GM12865 (cell line): ENCODE results near the gene AKAP3.

Experiments
- DNase-seq: peaks from one replicate; pipeline ENCODE4 v3.0.0; 2010; ENCODE audit warnings: low read depth
- H3K4me3 ChIP-seq: 2 replicates; pipeline ENCODE4 v1.5.1; 2011; ENCODE audit warnings: mild to moderate bottlenecking, low read depth, low read length, control low read depth
- CTCF ChIP-seq: IDR thresholded peaks from 2 replicates; pipeline ENCODE4 v1.5.1; 2011; ENCODE audit warnings: low read length, control low read depth, low read depth, inconsistent platforms; ENCODE audit not compliant: insufficient read depth; ENCODE audit errors: missing control alignments

The AKAP3 gene

DNA sequence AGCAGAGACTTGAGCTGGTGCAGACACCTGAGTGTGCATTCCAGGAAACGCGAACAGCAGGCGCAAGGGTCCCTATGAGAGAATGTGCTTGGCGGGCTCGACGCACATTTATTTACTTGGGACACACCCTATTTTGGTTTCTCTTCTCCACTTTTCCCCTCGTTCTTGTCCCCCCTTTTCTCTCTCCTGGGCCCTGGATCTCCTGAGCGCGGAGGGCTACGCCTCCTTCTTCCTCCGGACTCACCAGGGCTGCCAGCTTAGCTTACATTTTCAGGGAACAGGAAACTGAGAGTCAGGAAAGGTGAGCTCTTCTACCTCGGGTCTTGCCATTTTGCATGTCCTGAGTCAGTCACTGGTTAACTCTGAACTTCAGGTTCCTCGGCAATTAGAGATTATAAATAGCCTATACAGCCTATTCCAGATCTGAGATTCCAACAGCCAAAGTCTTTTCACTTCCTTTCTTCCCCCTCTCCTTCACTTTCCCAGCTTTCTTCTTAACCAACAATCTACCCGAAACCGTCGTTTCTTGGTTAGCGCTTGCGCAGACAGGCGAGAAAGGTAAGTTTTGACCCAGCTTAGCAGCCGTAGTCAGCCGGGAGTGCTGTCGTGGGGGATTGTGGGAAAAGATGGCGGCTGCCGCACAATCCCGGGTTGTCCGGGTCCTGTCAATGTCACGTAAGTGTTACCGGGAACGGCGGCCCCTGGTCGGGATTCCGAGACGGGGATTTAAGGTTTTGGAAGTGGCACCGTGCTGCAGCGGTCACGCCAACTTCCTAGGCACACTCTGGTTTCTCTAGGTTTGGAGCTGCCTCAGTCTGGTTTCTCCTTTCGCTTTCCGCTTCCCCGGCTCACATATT is at the start of gene AKAP3, which contains the start of gene NDUFA9:
Gene AKAP3 (minus strand): TSS at position 551 of the 857 bp plus-strand sequence. CDS start 10,855 bp downstream, outside the sequence.
Gene NDUFA9 (plus strand): TSS at position 614 of the 857 bp plus-strand sequence. CDS start 13 bp downstream, at position 627.
- peak within 1 kb of the TSS; percentile 96 for H3K4me3 ChIP-seq
- TF ChIP-seq CTCF: no peak

DNA sequence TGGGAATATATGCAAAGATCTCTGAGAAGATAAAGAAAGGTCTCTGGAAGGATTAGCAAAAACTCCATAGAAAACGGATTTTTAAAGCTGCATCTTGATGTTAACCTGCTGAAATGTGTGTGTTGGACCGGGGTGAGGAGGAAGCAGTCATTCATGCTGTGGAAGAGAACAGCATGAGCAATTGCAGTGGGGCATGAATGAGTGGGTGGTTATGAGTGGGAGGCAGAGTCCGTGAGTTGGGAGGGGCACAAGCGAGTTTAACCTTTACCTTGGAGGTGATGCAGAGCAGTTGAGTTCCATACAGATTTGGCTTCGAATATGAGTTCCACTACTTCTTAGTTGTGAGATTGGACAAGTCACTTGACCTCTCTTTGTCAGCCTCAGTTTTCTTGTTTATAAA is 41.9 kb upstream of the AKAP3 start:
- H3K4me3 ChIP-seq: no peak overlapping the region
- no peak for DNase-seq
- TF ChIP-seq CTCF: no peak

More for the DNA sequence above, at the start of gene AKAP3, which contains the start of gene NDUFA9:
- DNase-seq: peak; percentile 87

DNA sequence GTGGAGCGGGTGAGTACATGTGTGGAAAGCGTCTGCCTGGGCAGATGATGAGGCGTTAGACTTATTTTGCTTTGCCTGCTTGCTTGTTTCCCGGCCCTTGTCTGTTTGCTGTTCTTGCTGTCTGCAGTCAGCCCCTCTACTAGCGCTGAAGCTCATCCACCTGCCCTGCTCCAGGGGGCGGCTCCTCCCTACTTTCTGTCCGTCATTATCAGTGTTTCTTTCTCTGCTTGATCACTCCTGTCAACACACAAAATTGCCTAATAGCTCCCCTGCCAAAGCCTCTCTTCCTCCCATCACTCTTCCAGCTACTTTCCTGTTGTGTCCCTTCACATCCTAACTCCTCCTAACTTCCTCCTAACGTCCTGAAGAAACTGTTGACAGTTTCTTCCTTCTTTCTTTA is 36.5 kb upstream of the AKAP3 start:
- TF ChIP-seq CTCF: no peak
- no peak for DNase-seq

GRCh38 chr12:4681732-4682131 is 32.9 kb upstream of the AKAP3 start:
- H3K4me3 ChIP-seq: no peak overlapping the region
- DNase-seq: no peak
- no peak for TF ChIP-seq CTCF

More for the DNA sequence above, 36.5 kb upstream of the AKAP3 start:
- H3K4me3 ChIP-seq: no peak overlapping the region

GRCh38 chr12:4679711-4680110 is 30.9 kb upstream of the AKAP3 start:
- DNase-seq: no peak
- TF ChIP-seq CTCF: no peak
- no peak overlapping the region for H3K4me3 ChIP-seq

- no peak overlapping the region for H3K4me3 ChIP-seq
- TF ChIP-seq CTCF: no peak
- no peak for DNase-seq
These were observed 16.4 kb upstream of the AKAP3 start for GRCh38 chr12:4665236-4665635.
